Ovary (tissue), 9 donors: ENCODE measurements around the gene SLC44A1. TPM values are rescaled to one million over a fixed set of nuclear protein-coding genes. Genes with fewer than 3 reads are reported as not detected.

ENCODE experiments used
- DNase-seq, 5 donors: peaks; one replicate each; pipeline ENCODE4 v3.0.0-alpha.2; 2019 to 2020
- H3K27ac ChIP-seq, 2 donors: fragments of 200-600 bp; one replicate each; pipeline versions ENCODE4 v1.5.1 to v1.8.0; 2019 to 2022
- H3K27me3 ChIP-seq: fragments of 200-600 bp; one replicate; pipeline ENCODE4 v1.8.0; 2022
- H3K36me3 ChIP-seq: fragments of 200-600 bp; sonication (generic); one replicate; pipeline ENCODE4 v1.5.1; 2019
- H3K4me1 ChIP-seq: one replicate; pipeline ENCODE4 v1.8.1; 2013; ENCODE audit warnings: mild to moderate bottlenecking, moderate library complexity; ENCODE audit not compliant: insufficient read depth
- H3K4me3 ChIP-seq: fragments of 200-600 bp; sonication (generic); one replicate; pipeline ENCODE4 v1.5.1; 2017
- H3K9me3 ChIP-seq, 2 donors: fragments of 200-600 bp in 1 of 2; sonication (generic) in 1 of 2; one replicate each; pipeline versions ENCODE4 v1.5.1 to v1.8.1; 2013 to 2019; ENCODE audit warnings: mild to moderate bottlenecking in 1 of 2, moderate library complexity in 1 of 2
- CTCF ChIP-seq, 3 donors: fragments of 450-650 bp in 2 of 3; fragments of 200-600 bp in 1 of 3; IDR thresholded peaks; one replicate each; pipeline versions ENCODE4 v1.5.1 to v1.8.0; 2016 to 2022; ENCODE audit warnings: antibody characterized with exemption in 3 of 3, mild to moderate bottlenecking in 1 of 3
- EP300 ChIP-seq: sonication (generic); formaldehyde crosslinking; IDR thresholded peaks from one replicate; pipeline ENCODE4 v1.6.1; 2017; ENCODE audit warnings: antibody characterized with exemption
- POLR2A ChIP-seq: fragments of 450-650 bp; IDR thresholded peaks from one replicate; pipeline ENCODE4 v1.6.1; 2017; ENCODE audit warnings: antibody characterized with exemption, mild to moderate bottlenecking, moderate library complexity
- WGBS, 3 donors: extraction: QIAGEN DNeasy Blood & Tissue Kit in 1 of 3; methylation state at CpG; one replicate each; pipeline versions ENCODE4 v1.1.5 to v1.1.7; 2013 to 2017; 5-methylcytosine and 5-hydroxymethylcytosine counted together
- intact Hi-C, 4 donors: fragments of 100-400 bp; cut with DNase I; formaldehyde crosslinking; loops; one replicate each; pipeline versions ENCODE4 v1.11.0 to v1.15.1; 2022 to 2023
- polyA plus RNA-seq, 2 donors: library from polyadenylated mRNA; stranded (reverse); fragments of 200-250 nt in 1 of 2; fragments of 350-450 nt in 1 of 2; fragmentation: Illumina TruSeq in 1 of 2; extraction: RNeasy Lipid Tissue Mini Kit (QIAGEN cat#74804) in 1 of 2; gene quantifications; one replicate each; pipeline ENCODE4 v1.2.3, GENCODE V29; 2013 to 2014
- total RNA-seq, 7 donors: library from RNA; depleted of rRNA in 2 of 7; stranded (reverse); fragments of >200 nt in 2 of 7; fragmentation: NEBNext Ultra II Directional in 3 of 7; extraction: Animal tissue kit (Norgen Biotek cat#: 25700) in 3 of 7; gene quantifications; one replicate each; pipeline versions ENCODE4 v1.1.0 to v1.2.4, GENCODE V29; 2016 to 2023
- donor health status: DM: no; HTN: no; CAD: no; lungs with moderate emphysema.
- donor health status: DM: no; HTN: no; CAD: no.
- donor health status: Bipolar disorder and iron deficiency.
- donor health status: DM: yes; HTN: yes; CAD: no.
- donor health status: DM: no; HTN: no; CAD: no.
- donor health status: DM: yes; HTN: yes; CAD: no.

Gene SLC44A1
- total and polyA plus RNA-seq, 9 donors = 8.8 to 34.7 (median 28.5) TPM

- TF ChIP-seq CTCF (IDR thresholded peaks at IDR 0.05) = no peak
- no peak for TF ChIP-seq POLR2A
- TF ChIP-seq EP300 = no peak
- no peak overlapping the region for H3K4me3 ChIP-seq
- DNase-seq = no peak
- H3K36me3 ChIP-seq = no peaks in the 10 kb centered on the region
- no peaks in the 10 kb centered on the region for H3K9me3 ChIP-seq
- H3K27me3 ChIP-seq = peaks cover 3% of the 10 kb centered on the region
- H3K4me1 ChIP-seq = no peaks in the 10 kb centered on the region
- H3K27ac ChIP-seq = no peak overlapping the region
- intact Hi-C loops = no loop called here
- WGBS, 3 donors = 71 to 79% (median 76%) methylated on average over 3 of the region's 3 CpGs
Observed at GRCh38 chr9:105369911-105370310, 125.5 kb downstream of the SLC44A1 start.

- DNase-seq = no peak
- H3K27ac ChIP-seq = no peak overlapping the region
- H3K4me1 ChIP-seq = no peaks in the 10 kb centered on the region
- H3K27me3 ChIP-seq = no peaks in the 10 kb centered on the region
- no peaks in the 10 kb centered on the region for H3K9me3 ChIP-seq
- no peaks in the 10 kb centered on the region for H3K36me3 ChIP-seq
- intact Hi-C loops = no loop called here
- H3K4me3 ChIP-seq = no peak overlapping the region
- TF ChIP-seq EP300 (no peak), CTCF (IDR thresholded peaks at IDR 0.05) (no peak), POLR2A (no peak)
- 100% methylated on average over 1 of the region's 1 CpG for WGBS, 3 donors
Observed at GRCh38 chr9:105373723-105374122, 129.3 kb downstream of the SLC44A1 start.

GRCh38 chr9:105375323-105375722 lies 130.9 kb downstream of the SLC44A1 start:
- TF ChIP-seq POLR2A = no peak
- TF ChIP-seq EP300 = no peak
- TF ChIP-seq CTCF (IDR thresholded peaks at IDR 0.05) = no peak
- no peak overlapping the region for H3K27ac ChIP-seq
- no peaks in the 10 kb centered on the region for H3K4me1 ChIP-seq
- intact Hi-C loops = no loop called here
- H3K9me3 ChIP-seq = no peaks in the 10 kb centered on the region
- H3K36me3 ChIP-seq = no peaks in the 10 kb centered on the region
- WGBS, 3 donors = 96 to 99% (median 98%) methylated on average over 4 of the region's 4 CpGs
- no peaks in the 10 kb centered on the region for H3K27me3 ChIP-seq
- no peak overlapping the region for H3K4me3 ChIP-seq
- no peak for DNase-seq

- intact Hi-C loops = no loop called here
- H3K4me3 ChIP-seq = no peak overlapping the region
- H3K36me3 ChIP-seq = no peaks in the 10 kb centered on the region
- no peak overlapping the region for H3K27ac ChIP-seq
- no peaks in the 10 kb centered on the region for H3K4me1 ChIP-seq
- DNase-seq = no peak
- no peaks in the 10 kb centered on the region for H3K9me3 ChIP-seq
- 70 to 82% (median 80%) methylated on average over 1 of the region's 1 CpG for WGBS, 3 donors
- TF ChIP-seq CTCF (IDR thresholded peaks at IDR 0.05) (no peak), POLR2A (no peak), EP300 (no peak)
- no peaks in the 10 kb centered on the region for H3K27me3 ChIP-seq
Observed at GRCh38 chr9:105376893-105377292, 132.4 kb downstream of the SLC44A1 start.
